NT2/D1 (cell line): ENCODE results near the gene OGA.

Source experiments
- SUZ12 ChIP-seq: IDR thresholded peaks from 2 replicates; pipeline ENCODE4 v1.6.1; 2011; ENCODE audit not compliant: insufficient read length, insufficient read depth; ENCODE audit errors: extremely low read depth
- YY1 ChIP-seq: IDR thresholded peaks from 2 replicates; pipeline ENCODE4 v1.6.1; 2011; ENCODE audit not compliant: insufficient read length, insufficient read depth

DNA sequence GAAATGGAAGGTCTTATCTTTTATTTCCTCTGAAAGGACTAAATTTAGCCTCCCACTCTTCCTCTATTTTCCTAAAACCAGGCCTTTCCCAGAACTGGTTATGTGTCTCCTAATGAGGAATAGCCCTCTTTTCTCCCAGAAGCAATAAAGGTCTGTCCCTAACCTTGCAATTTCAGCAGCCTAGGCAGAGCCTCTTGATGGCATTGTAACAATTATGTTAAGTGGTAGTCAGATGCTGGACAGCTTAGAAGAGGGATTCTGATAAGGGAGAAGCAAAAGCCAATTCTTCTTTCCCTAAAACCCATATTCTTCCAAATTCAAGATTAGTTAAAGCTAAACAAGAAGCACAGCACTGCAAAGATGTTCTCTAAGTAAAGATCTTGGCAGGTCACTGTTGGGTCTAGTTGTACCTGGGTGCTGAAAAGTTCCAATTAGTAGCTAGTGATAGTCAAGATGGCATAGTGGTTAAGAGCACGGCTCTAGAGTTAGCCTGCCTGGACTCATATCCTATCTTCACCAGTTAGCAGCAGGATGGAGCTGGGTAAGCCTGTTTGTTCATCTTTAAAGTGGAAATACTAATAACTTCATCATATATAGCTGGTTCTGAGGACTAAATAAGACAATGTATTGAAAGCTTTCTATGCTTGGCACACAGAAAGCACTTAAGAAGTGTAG is 39.7 kb upstream of the OGA start:
- TF ChIP-seq SUZ12: no peak
- TF ChIP-seq YY1: no peak
